ENCODE results near the gene NANOS2.
"Not testable (repeated sequence)": the region's sequence is repeated elsewhere in the genome, so short reads cannot be mapped to it uniquely, and the experiment has no call there.

The NANOS2 gene

DNA sequence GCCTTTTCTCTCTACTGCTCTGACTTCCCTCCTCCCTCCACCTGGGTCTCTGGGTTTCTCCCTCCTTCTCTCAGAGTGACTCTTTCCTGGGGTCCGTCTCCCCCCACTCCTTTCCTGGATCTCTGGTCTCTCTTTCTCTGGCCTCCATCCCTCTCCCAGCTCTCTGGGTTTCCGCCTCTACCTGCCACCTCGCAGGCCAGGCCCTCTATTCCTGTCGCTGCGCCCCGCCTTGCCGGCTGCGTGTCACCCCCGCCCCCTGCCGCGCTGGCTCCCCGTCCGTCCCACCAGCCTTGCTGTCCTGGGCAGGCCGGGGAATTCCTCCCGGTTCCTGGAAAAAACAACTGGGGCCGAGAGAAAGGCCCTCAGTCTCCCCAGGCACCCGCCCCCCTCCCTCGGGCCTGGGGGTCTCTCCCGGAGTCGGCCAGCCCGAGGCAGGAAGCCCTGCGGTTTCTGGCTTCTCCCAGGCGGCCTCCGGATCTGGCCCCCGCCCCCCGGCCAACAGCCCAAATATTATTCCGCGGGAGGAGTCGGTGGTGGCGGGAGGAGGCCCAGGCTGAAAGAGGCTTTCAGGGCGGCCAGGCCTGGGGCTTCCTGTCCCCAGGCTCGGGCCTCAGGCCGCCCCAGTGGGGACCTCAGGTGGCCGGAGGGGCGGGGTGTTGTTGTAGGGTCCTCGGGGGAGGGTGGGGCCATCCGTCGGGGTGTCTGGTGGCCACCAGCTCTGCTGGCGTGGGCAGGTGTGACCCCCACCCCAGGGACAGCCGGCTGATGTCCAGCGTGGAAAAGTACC lies 38.0 kb downstream of the NANOS2 start:
- no peak for DNase-seq (ENCODE audit: low read depth)

DNA sequence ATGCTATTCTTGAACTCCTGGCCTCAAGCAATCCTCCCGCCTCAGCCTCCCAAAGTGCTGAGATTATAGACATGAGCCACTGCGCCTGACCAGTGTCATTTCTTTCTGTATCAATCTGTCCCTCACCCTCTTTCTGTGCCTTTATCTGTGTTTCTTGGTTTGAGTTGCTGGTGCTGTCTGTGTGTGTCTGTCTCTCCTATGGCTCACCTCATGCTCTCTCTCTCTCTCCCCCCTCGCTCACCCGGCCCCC lies 38.5 kb downstream of the NANOS2 start:
- DNase-seq (ENCODE audit: low read depth): no peak

DNA sequence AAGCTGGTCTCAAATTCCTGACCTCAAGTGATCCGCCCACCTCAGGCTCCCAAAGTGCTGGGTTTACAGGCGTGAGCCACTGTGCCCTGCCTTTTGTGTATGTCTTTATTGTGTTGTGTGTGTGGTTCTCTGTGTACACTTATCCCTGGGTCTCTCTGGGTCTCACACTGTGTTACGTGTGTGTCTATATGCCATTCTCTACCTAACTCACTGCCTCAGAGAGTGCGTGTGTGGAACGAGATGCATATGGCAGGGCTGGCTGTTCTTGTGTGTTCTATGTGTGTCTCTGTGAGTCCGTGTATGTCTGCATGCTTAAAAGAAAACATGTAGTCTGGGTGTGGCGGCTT lies 40.0 kb downstream of the NANOS2 start:
- no peak for DNase-seq (ENCODE audit: low read depth)

DNA sequence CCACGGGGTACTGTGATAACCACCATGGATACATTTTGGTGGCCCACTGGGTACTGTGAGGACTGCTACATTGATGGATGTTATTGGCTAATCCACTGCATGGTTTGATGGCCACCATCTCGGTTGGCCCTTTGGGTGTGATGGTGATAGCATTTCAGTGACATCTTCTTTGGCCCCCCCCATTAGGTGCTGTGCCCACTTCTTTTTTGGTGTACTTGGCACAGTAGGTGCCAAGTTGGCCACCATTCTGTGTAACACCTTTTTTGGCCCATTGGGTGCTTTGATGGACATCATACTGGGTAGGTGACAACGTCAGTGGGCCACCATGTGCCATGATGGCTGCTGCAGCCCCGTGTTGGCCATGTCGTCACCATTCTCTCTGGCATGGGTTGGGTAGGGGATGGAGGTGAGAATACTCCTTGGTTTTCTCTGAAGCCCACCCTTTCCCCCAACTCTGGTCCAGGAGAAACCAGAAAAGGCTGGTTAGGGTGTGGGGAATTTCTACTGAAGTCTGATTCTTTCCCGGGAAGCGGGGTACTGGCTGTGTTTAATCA lies 41.3 kb downstream of the NANOS2 start:
- DNase-seq (ENCODE audit: low read depth): no peak

DNA sequence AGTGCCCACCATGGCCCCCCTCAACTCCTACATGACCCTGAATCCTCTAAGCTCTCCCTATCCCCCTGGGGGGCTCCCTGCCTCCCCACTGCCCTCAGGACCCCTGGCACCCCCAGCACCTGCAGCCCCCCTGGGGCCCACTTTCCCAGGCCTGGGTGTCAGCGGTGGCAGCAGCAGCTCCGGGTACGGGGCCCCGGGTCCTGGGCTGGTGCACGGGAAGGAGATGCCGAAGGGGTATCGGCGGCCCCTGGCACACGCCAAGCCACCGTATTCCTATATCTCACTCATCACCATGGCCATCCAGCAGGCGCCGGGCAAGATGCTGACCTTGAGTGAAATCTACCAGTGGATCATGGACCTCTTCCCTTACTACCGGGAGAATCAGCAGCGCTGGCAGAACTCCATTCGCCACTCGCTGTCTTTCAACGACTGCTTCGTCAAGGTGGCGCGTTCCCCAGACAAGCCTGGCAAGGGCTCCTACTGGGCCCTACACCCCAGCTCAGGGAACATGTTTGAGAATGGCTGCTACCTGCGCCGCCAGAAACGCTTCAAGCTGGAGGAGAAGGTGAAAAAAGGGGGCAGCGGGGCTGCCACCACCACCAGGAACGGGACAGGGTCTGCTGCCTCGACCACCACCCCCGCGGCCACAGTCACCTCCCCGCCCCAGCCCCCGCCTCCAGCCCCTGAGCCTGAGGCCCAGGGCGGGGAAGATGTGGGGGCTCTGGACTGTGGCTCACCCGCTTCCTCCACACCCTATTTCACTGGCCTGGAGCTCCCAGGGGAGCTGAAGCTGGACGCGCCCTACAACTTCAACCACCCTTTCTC lies 42.3 kb downstream of the NANOS2 start:
- DNase-seq (ENCODE audit: low read depth): no peak

DNA sequence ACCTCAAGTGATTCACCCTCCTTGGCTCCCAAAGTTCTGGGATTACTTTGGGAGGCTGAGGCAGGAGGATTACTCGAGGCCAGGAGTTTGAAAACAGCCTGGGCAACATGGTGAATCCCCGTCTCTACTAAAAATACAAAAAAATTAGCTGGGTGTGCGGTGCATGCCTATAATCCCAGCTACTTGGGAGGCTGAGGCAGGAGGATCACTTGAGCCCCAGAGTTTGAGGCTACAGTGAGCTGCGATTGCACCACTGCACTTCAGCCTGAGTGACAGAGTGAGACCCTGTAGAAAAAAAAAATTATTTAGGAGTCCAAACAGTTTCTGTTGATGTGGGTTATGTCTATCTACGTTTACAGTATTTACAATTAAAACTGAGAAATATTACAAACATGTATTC lies 43.8 kb downstream of the NANOS2 start:
- no peak for DNase-seq (ENCODE audit: low read depth)

DNA sequence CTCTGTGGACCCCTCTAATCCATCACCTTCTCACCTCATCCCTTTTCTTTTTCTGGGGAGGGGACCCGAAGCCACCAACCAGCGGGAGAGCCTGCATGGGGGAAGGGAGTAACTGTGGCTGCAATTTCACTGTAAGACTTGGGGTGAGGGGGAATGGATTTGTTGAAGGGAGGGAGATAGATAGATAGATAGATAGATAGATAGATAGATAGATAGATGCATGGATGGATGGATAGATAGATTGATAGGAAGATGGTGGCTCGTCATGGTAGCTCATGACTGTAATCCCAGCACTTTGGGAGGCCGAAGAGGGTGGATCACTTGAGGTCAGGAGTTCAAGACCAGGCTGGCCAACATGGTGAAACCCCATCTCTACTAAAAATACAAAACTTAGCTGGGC lies 47.3 kb downstream of the NANOS2 start:
- not testable (repeated sequence) for DNase-seq (ENCODE audit: low read depth)

DNA sequence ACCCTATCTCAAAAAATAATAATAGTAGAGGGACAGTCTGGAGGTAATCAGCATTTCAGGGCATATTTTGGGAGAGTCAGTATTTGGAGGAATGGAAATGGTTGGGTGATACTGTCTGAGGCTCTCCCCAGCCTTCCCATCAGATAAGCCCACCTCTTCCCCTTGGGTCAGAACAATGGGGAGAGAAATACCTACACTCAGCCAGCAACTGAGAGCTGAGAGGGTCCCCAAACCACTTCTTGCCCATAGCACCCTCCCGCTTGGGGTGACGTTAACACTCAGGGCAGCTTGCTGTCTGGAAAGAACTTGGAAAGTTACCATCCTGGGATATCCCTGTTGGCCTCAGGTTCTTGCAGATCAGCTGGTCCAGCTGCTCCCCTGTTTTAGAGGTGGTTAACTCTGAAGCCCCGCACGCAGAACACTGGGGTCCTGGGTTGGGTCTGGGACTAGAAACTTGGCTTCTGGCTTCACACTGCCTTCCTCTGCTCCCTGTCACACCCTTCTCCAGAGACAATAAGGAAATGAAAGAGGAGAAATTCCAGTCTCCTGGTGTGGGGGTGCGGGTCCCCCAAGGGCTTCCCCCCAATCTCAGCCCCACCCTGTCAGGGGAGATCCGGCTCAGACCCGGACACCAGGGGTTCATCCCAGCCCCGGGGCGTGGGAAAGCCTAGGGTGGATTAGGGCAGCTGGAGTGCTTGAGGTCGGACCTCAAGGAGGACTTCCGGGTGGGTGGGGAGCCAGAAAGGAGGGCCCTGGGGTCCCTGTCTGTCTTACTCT lies 48.0 kb downstream of the NANOS2 start:
- no peak for DNase-seq (ENCODE audit: low read depth)

DNA sequence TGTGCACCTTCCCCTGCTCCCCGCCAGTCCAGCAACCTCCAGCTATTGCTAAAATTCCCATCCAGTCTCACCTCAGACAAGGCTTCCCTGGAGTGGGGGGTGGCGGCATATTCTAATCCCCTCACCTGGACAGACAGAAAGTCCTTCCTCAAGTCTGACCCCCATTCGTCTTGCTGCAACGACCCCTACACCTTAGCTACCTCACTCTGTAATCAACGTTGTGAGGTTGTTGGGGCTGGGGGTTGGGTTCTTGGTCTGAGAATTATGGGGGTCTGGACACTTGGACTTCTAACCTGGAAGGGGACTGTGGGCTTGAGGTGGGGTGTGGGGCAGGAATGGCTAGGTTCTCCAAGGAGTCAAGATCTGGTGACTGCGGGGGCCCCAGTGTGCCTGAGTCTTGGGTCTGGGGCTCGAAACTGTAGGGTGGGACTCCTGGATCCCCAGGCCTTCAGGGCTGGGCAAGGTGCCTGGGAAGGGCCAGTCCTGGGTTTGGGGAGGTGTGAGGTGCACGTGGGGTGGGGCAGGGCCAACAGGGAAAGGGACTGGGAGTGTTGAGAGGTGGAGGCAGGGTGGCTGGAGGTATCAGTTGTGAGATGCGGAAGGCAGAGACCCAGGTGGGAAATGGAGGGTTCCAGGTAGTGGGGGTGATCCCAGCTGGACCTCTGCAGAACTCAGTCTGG lies 49.2 kb downstream of the NANOS2 start:
- DNase-seq (ENCODE audit: low read depth): no peak

DNA sequence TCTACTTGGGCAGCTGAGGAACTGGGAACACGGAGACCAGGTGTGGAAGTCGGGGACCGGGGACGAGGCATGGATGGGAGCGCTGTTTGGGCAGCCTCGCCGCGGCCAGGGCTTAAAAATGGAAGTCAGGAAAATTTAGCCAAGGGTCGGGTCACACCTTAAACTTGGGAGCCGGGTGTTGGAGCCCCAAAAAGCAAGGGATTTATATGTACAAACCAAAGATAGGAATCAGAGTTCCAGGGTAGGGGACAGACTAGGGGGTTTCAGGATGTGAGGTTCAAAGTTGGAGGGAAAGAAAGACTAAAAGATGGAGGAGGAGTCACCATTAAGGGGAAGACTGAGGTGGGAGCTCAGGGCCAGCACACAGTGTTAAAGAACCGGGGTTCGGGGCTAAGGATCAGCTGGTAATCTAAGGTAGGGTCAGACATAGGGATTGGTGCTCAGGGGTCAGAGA lies 49.9 kb downstream of the NANOS2 start:
- DNase-seq (ENCODE audit: low read depth): no peak

DNA sequence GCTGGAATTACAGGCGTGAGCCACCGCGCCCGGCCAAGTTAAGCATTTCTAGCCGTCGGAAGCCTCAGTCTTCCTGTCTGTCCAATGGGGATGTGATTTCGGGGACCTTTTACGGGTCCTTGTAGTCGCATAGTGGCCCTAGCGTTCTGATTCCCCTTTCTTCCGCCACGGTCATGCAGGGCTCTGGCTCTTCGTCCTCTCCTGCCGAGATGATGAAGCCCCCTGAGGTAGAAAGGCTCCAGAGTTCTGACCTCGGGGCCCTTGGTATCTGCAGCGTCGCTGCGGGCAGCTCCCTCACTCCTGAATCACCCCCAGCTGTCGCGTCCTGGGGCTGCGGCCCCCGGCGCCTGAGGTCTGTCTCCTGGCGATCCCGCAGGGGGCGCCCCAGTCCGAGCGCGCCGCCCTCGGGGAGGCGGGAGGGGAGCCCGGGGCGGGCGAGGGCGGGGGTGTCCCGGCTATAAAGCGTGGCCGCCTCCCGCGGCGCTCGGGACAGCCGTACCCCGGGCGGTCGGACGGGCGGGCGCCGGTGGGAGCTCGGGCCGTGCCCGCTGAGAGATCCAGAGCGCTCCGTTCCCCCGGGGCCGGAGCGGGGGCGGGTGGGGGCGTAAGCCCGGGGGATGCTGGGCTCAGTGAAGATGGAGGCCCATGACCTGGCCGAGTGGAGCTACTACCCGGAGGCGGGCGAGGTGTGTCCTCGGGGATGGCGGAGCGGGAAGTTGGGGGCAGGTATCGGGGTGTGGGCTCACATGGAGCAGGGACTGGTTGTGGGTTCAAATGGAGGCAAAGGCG lies 50.5 kb downstream of the NANOS2 start, which contains the start of gene FOXA3:
TSS of gene FOXA3 (plus strand) at position 487 of the 789 bp plus-strand sequence. CDS start at position 618, 131 bp downstream.
- no peak for DNase-seq (ENCODE audit: low read depth)

DNA sequence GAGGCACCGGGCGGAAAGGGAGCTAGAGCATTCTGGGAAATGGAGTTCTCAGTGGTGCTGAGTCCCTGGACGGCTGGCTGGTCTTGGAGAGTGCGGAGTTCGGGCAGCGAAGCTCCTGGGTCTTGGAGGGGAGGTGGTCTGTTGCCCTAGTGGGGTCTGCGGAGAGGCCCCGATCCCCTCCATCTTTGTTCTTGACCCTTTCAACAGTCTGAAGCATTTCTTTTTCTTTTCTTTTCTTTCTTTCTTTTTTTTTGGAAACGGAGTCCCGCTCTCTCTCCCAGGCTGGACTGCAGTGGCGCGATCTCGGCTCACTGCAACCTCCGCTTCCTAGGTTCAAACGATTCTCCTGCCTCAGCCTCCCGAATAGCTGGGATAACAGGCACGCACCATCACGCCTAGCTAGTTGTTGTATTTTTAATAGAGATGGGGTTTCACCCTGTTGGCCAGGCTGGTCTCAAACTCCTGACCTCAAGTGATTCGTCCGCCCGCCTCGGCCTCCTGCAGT lies 51.2 kb downstream of the NANOS2 start:
- no peak for DNase-seq (ENCODE audit: low read depth)

Data from stimulated activated CD8-positive, alpha-beta memory T cell treated with anti-CD3 and anti-CD28 coated beads, Interleukin-15, amount 100 ng/mL, for 1 hour (primary cell).